ENCODE data around the gene TLE5.

GRCh38 chr19:3111586-3112247 lies 49.4 kb upstream of the TLE5 start:
- no peak for TF ChIP-seq CTBP1 (IDR thresholded peaks at IDR 0.05; ENCODE audit: borderline replicate concordance)
- no peak for TF ChIP-seq ZBTB33 (CRISPR knock-in tag; IDR thresholded peaks at IDR 0.05)
- no peak for TF ChIP-seq ZNF24 (IDR thresholded peaks at IDR 0.05)
- no peak for TF ChIP-seq PHB2 (IDR thresholded peaks at IDR 0.05; ENCODE audit: low read depth)
- no peak for TF ChIP-seq TRIM24 (IDR thresholded peaks at IDR 0.05)
- no peak for TF ChIP-seq PREB (CRISPR knock-in tag; IDR thresholded peaks at IDR 0.05)
- no peak for TF ChIP-seq EZH2 (IDR thresholded peaks at IDR 0.05; ENCODE audit: borderline replicate concordance, low read depth, low read length)
- TF ChIP-seq HIVEP1 (CRISPR knock-in tag; IDR thresholded peaks at IDR 0.05) = no peak
- no peak for TF ChIP-seq XRCC5 (IDR thresholded peaks at IDR 0.05; ENCODE audit: low read depth, low read length)
- TF ChIP-seq TEAD2 (tag; IDR thresholded peaks at IDR 0.05) = no peak

All from K562 (cell line).